GM12878 (cell line): ENCODE measurements around the gene FBXL15.

Experiments
- BCL11A ChIP-seq: IDR thresholded peaks from 2 replicates; pipeline ENCODE4 v1.6.1; 2011; ENCODE audit warnings: low read depth, low read length
- BMI1 ChIP-seq: fragments of 450-650 bp; IDR thresholded peaks from 2 replicates; pipeline ENCODE4 v1.6.1; 2016; ENCODE audit warnings: mild to moderate bottlenecking, moderate library complexity, borderline replicate concordance
- EP300 ChIP-seq, 2 experiments: fragments of 150-350 bp in 1 of 2; IDR thresholded peaks; 2 replicates each; pipeline ENCODE4 v1.6.1; 2011 to 2012; ENCODE audit warnings: low read depth in 2 of 2, low read length in 2 of 2, borderline replicate concordance in 1 of 2, improper control_type of control experiment in 1 of 2, inconsistent platforms in 1 of 2; ENCODE audit not compliant: control insufficient read depth in 1 of 2
- ESRRA ChIP-seq: IDR thresholded peaks from 2 replicates; pipeline ENCODE4 v1.6.1; 2012; ENCODE audit warnings: mild to moderate bottlenecking, low read length, improper control_type of control experiment
- ETV6 ChIP-seq, 2 experiments: fragments of 450-650 bp in 1 of 2; IDR thresholded peaks in 1 of 2; conservative IDR thresholded peaks in 1 of 2; 2 replicates each; pipeline ENCODE4 v1.6.1; 2014; ENCODE audit warnings: antibody characterized with exemption in 1 of 2, borderline replicate concordance in 1 of 2, low read depth in 1 of 2, mild to moderate bottlenecking in 1 of 2, moderate library complexity in 1 of 2
- IRF4 ChIP-seq: IDR thresholded peaks from 2 replicates; pipeline ENCODE4 v1.6.1; 2011; ENCODE audit warnings: low read depth, low read length
- JUND ChIP-seq: IDR thresholded peaks from 2 replicates; pipeline ENCODE4 v1.6.1; 2012; ENCODE audit warnings: low read depth, mild to moderate bottlenecking, low read length, improper control_type of control experiment, moderate library complexity
- KAT2A ChIP-seq: conservative IDR thresholded peaks from 2 replicates; pipeline ENCODE4 v1.6.1; 2011; ENCODE audit warnings: low read depth, low read length; ENCODE audit not compliant: control insufficient read depth
- MYC ChIP-seq: IDR thresholded peaks from 2 replicates; pipeline ENCODE4 v1.6.1; 2011; ENCODE audit warnings: mild to moderate bottlenecking, low read length, moderate library complexity, inconsistent platforms; ENCODE audit not compliant: insufficient read depth, insufficient replicate concordance, insufficient read length, severe bottlenecking
- NFIC ChIP-seq: IDR thresholded peaks from 2 replicates; pipeline ENCODE4 v1.6.1; 2012; ENCODE audit warnings: low read depth, mild to moderate bottlenecking, inconsistent platforms, low read length, moderate library complexity
- POLR2AphosphoS5 ChIP-seq: IDR thresholded peaks from 2 replicates; pipeline ENCODE4 v1.6.1; 2011; ENCODE audit warnings: mild to moderate bottlenecking, low read length, inconsistent platforms
- SRF ChIP-seq, 2 experiments: IDR thresholded peaks; 2 replicates each; pipeline ENCODE4 v1.6.1; 2011; ENCODE audit warnings: low read depth in 2 of 2, low read length in 2 of 2, mild to moderate bottlenecking in 1 of 2, moderate library complexity in 1 of 2
- TARDBP ChIP-seq: IDR thresholded peaks from 2 replicates; pipeline ENCODE4 v1.6.1; 2016; ENCODE audit warnings: borderline replicate concordance
- TF ChIP-seq, protein P1 (sequence below), 3 experiments: IDR thresholded peaks in 2 of 3; conservative IDR thresholded peaks in 1 of 3; 2 replicates each; pipeline ENCODE4 v1.5.1; 2011; ENCODE audit warnings: low read depth in 3 of 3, low read length in 3 of 3, mild to moderate bottlenecking in 3 of 3, control low read depth in 2 of 3, moderate library complexity in 2 of 3, inconsistent platforms in 1 of 3, mixed read lengths in 1 of 3; ENCODE audit not compliant: control insufficient read depth in 2 of 3, insufficient read depth in 1 of 3; ENCODE audit errors: extremely low read depth in 1 of 3

DNA sequence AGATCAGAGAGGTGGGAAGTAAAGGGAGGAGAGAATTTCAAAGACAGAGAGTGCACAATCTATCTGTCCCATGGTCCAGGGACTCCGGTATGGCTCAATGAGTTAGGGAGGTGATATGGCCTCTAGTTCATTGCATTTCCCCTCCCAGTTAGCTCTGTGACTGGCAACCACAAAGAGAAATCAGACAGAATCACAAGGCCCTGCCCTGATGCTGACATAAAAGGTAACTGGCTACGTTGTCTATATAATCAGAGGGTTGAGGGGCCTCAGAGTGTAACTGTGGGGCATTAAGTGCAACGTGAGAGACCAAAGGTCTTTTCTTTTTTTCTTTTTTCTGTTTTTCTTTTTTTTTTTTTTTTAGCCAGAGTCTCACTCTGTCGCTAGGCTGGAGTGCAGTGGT, 38.0 kb downstream of the FBXL15 start:
- no peak for TF ChIP-seq ESRRA
- TF ChIP-seq SRF (IDR thresholded peaks at IDR 0.05; ENCODE audit: low read depth in 2 of 2, low read length in 2 of 2), result no peak
- TF ChIP-seq BCL11A, result no peak
- TF ChIP-seq, protein P1, sequence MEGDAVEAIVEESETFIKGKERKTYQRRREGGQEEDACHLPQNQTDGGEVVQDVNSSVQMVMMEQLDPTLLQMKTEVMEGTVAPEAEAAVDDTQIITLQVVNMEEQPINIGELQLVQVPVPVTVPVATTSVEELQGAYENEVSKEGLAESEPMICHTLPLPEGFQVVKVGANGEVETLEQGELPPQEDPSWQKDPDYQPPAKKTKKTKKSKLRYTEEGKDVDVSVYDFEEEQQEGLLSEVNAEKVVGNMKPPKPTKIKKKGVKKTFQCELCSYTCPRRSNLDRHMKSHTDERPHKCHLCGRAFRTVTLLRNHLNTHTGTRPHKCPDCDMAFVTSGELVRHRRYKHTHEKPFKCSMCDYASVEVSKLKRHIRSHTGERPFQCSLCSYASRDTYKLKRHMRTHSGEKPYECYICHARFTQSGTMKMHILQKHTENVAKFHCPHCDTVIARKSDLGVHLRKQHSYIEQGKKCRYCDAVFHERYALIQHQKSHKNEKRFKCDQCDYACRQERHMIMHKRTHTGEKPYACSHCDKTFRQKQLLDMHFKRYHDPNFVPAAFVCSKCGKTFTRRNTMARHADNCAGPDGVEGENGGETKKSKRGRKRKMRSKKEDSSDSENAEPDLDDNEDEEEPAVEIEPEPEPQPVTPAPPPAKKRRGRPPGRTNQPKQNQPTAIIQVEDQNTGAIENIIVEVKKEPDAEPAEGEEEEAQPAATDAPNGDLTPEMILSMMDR (IDR thresholded peaks at IDR 0.05 in 2 of 3, conservative IDR thresholded peaks at IDR 0.05 in 1 of 3; ENCODE audit: control insufficient read depth in 2 of 3, extremely low read depth in 1 of 3, insufficient read depth in 1 of 3, low read depth in 3 of 3, low read length in 3 of 3), result no peak
- TF ChIP-seq NFIC, result no peak
- TF ChIP-seq TARDBP, result no peak
- TF ChIP-seq EP300 (IDR thresholded peaks at IDR 0.05; ENCODE audit: borderline replicate concordance in 1 of 2, control insufficient read depth in 1 of 2, low read depth in 2 of 2, low read length in 2 of 2), result no peak
- no peak for TF ChIP-seq IRF4
- no peak for TF ChIP-seq ETV6 (conservative IDR thresholded peaks at IDR 0.05 in 1 of 2, IDR thresholded peaks at IDR 0.05 in 1 of 2; ENCODE audit: borderline replicate concordance in 1 of 2, low read depth in 1 of 2)
- no peak for TF ChIP-seq JUND
- TF ChIP-seq MYC, result no peak
- TF ChIP-seq BMI1, result no peak
- TF ChIP-seq POLR2AphosphoS5, result no peak
- TF ChIP-seq KAT2A, result no peak
